ENCODE data around the gene USP10.

USP10 gene, protein sequence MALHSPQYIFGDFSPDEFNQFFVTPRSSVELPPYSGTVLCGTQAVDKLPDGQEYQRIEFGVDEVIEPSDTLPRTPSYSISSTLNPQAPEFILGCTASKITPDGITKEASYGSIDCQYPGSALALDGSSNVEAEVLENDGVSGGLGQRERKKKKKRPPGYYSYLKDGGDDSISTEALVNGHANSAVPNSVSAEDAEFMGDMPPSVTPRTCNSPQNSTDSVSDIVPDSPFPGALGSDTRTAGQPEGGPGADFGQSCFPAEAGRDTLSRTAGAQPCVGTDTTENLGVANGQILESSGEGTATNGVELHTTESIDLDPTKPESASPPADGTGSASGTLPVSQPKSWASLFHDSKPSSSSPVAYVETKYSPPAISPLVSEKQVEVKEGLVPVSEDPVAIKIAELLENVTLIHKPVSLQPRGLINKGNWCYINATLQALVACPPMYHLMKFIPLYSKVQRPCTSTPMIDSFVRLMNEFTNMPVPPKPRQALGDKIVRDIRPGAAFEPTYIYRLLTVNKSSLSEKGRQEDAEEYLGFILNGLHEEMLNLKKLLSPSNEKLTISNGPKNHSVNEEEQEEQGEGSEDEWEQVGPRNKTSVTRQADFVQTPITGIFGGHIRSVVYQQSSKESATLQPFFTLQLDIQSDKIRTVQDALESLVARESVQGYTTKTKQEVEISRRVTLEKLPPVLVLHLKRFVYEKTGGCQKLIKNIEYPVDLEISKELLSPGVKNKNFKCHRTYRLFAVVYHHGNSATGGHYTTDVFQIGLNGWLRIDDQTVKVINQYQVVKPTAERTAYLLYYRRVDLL

DNA sequence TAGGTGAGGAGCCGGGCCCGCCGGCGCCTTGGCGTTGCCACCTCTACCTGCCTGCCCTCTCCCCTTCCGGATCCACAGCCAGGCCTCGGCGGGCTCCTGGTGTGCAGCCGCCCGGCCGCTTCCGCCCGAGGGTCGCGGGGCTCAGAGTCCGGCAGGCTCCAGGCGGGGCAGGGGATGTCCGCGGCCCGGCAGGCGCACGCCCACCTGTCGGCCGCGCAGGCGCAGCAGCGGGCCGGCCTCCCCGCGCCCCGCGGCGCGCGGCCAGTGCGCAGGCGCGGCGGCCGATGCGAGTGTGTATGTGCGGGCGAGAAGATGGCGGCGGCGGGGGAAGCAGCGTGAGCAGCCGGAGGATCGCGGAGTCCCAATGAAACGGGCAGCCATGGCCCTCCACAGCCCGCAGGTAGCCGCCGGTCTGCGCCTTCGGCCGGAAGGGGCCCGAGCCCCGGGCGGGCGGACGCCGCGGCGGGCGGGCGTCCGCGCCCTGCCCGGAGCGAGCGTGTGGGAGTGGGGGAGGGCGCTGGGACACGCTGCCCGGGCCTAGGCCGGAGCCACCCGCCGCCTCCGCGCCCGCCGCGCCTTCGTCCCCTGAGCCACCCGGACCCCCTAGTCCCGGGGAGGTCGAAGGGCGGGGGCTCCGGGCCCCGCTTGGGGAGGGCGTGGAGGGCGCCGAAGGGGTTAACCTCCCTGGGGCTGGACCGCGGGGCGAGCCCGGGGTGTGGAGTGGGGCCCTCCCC, at the start of gene USP10:
Gene USP10, plus strand, starts transcription at position 289 of the 734 bp plus-strand sequence. Its CDS starts 91 bp downstream, at position 380.
- DNase-seq = peak; percentile 83

DNA sequence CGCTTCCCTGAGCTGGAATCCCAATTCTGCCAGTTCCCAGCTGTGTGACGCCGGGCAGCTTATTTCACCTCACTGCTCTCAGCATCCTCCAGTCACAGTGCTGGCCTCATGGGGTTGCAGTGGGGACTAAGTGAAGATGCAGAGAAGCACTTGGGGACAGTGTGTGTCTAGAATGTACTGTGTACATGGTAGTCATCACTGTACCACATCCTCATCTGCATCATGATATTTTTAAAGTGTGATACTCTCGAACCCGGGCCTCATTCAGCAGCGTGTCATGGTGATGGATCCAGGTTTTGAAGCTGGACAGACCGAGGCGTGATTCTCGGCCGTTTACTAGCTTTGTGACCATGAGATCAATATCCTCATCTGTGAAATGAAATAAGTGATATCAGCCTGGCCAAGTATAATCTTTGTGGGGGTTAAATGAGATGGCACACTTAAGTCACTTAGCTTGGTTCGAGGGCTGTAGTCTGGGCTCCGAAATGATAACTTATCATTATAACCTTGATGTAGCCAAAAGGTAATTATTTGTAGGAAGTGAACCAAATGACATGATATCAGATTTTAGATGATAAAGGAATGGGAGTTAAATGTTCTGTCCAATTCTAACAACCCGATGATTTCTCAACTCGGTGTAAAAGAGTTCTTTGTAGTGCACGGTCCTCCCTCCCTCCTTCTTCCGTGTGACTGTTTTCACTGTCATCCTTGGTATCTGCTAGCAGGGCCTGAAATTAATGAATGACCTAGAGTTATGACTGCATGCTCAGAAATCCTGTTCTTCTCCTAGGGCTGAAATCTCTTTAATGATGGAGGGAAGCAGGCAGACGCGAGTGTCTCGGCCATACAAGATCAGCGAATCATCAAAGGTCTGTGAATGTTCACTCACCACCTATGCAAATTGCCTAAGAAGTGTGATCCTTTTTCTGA, 49.5 kb upstream of the USP10 start:
- DNase-seq = no peak

DNA sequence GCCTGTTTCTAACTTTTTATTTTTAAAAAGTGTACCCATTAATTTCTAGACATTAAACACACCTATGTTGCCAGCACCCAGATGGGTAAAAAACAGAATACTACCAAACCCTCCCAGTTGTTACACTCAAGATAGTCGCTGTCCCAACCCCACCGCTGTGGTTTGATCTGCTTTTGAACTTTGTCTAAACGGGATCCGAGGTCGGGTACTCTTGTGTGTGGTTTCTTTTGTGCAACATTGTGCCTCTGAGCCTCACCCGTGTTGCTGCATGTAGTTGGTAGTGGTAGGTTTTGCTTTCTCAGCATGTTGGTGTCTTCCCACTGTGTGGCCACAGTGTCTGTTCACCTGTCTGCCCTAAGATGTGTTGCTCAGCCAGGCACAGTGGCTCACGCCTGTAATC, 47.2 kb upstream of the USP10 start:
- no peak for DNase-seq

DNA sequence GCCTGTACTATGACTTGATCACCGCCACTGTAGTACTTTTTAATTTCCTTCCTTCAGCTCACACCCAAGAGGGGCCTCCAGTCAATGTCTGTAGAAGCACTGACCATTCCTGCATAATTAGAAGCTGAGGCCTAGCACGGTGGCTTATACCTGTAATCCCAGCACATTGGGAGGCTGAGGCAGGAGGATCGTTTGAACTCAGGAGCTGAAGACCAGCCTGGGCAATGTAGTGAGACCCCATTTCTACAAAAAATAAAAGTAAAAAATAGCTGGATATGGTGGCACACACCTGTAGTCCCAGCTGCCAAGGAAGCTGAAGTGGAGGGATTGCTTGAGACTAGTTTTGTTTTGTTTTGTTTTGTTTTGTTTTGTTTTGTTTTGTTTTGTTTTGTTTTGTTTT, 45.6 kb upstream of the USP10 start:
- no peak for DNase-seq

DNA sequence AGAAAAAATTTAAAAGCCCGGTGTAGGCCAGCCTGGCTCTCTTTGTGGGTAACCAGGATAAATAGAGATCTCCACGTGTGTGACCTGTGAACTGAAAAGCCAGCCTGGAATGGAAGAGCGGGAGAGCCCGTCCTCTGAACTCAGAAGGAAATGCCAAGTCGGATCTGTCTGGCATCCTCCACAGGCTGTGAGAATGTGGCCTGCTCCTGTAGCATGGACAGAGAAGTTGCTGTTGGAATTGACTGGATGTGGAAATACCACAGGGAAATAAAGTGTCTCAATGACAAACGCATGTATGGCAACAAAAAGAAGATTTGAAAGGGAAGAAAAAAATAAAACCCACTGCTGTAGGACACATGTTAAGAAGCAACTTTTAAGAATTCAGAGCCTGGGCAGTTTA, 44.8 kb upstream of the USP10 start:
- DNase-seq = no peak

DNA sequence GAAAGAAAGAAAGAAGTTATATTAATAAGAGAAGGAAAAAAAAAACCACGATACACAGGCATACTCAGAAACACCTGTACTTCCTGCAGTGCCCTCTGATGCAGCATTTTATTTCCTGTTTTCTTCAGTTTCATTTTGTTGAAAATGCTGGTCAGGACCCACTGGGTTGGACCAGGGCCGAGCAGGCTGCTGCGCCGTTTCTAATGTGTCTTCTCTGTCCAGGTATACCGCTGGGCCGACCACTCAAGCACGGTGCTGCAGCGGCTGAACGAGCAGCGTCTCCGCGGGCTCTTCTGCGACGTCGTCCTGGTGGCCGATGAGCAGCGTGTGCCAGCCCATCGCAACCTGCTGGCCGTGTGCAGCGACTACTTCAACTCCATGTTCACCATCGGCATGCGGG, 43.2 kb upstream of the USP10 start:
- DNase-seq = no peak

DNA sequence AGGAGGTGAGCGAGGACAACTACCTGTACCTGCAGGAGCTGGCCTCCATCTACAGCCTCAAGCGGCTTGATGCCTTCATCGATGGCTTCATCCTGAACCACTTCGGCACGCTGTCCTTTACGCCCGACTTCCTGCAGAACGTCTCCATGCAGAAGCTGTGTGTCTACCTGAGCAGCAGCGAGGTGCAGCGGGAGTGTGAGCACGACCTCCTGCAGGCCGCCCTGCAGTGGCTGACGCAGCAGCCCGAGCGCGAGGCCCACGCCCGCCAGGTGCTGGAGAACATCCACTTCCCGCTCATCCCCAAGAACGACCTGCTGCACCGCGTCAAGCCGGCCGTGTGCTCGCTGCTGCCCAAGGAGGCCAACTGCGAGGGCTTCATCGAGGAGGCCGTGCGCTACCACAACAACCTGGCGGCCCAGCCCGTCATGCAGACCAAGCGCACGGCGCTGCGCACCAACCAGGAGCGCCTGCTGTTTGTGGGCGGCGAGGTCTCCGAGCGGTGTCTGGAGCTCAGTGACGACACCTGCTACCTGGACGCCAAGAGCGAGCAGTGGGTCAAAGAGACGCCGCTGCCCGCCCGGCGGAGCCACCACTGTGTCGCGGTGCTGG, 42.5 kb upstream of the USP10 start:
- DNase-seq = no peak

DNA sequence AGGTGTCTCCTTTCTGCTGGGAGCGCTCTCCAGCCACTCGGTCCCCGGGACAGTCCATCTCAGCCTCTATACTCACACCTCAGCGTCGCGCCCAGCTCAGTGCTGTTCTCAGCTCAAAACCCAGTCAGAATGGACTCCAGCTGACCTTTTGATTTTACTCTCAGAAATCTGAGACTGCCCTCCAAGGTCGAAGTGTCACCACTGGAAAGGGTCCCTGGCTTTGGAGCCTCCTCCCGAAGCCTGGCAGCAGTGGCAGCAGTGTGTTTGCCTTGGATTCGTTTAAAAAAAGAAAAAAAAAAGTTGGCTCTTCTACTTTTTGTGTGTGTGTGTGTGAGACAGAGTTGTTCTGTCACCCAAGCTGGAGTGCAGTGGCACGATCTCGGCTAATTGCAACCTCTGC, 41.1 kb upstream of the USP10 start:
- DNase-seq = no peak

DNA sequence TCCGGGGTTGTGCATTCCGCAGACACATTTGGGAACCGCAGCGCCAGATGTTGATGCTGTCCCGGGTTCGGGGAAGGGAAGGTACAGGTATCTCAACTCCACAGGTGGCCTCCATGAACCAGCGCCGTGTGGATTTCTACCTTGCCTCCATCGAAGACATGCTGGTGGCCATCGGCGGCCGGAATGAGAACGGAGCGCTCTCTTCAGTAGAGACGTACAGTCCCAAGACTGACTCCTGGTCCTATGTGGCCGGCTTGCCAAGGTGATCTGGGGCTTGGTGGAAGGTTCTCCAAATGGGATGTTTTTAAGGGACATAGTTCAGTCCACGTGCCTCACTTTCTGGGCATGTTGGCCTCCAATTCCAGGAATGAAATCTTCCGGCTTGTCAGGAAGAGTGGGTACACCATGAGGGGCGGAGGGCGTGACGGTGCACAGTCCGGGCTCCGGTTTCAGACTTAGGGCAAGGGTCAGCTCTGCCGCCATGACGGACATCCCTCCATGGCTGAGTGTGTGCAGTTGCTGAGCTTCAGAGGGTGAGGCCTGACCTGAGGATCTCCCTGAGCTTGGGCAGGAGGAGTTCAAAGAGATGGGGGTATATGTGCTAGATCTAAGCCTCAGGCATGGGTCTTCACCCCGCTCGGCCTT, 40.0 kb upstream of the USP10 start:
- DNase-seq = no peak

DNA sequence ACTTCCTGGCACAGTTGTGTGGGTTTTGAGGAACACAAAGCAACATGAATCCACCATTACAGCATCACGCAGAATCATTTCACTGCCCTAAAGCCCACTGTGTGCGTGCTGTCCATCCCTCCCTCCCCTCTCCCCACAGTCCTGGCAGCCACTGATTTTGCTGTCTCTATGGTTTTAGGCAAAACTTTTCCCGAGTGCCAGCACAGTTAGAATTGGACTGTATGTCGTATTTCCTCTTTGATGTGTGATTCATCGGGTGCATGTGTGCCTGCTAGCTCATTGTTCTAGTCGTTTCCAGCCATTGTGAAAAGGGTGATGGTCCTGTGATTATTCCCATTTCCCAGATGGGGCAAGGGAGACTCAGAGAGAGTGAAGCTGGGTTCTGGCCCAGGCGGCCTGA, 38.8 kb upstream of the USP10 start:
- no peak for DNase-seq

DNA sequence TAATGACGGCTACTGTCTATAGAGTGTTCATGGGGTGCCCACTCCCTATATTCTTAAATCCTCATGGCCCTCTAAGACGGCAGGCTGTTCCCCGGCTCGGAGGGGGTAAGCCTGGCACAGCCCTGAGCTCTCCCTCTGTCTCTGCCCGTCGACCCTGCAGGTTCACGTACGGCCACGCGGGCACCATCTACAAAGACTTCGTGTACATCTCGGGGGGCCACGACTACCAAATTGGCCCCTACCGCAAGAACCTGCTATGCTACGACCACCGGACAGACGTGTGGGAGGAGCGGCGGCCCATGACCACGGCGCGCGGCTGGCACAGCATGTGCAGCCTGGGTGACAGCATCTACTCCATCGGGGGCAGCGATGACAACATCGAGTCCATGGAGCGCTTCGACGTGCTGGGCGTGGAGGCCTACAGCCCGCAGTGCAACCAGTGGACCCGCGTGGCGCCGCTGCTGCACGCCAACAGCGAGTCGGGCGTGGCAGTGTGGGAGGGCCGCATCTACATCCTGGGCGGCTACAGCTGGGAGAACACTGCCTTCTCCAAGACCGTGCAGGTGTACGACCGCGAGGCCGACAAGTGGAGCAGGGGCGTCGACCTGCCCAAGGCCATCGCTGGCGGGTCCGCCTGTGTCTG, 38.3 kb upstream of the USP10 start:
- no peak for DNase-seq

DNA sequence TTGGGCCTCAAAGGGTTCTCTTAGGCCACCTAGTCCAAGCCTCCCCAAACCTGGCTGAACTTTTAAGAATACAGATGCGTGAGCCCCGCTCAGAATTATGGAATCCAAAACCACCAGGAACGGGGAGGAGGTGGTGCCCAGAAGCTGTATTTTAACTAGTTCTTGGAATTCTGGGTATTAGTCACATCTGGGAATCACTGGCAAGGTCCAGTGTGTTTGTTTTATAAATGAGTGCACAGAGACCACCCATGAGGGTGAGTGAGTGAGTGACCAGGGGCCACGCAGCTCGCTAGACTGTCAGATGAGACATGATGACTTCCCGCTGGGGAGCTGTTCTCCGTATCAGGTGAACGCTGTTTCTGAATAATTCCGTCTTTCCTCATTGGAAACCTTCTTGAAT, 37.3 kb upstream of the USP10 start:
- DNase-seq = no peak

DNA sequence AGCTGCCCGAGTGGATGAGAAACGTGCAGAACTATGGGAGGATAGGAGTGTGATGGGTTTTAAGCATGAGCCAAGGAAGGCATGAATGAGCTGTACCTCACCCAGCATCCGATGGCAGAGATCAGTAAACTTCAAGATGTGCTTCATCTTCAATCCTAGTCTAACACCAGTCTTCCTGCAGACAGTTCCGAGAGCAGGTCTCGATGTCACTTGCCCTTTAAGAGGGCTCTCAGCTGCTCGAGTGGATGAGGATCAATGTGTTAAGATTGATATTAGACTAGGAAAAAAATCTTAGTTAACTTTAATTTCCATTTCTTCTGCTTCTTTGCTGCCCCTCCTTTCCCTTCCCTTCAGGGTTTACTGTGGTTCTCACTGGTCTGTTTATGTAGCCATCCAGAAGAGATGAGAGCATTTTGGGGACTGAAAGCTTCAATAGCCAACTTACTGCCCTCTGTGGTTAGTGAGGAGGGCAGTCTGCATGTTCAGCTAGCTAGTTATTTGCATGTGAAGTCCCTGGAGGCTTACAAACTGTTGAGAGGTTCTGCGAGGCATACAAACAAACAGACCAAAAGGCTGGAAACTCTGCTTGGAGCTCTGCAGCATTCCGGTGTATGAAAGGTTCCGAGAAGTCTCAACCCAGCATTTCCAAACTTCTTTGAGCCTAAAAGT, 36.2 kb upstream of the USP10 start:
- DNase-seq = no peak

DNA sequence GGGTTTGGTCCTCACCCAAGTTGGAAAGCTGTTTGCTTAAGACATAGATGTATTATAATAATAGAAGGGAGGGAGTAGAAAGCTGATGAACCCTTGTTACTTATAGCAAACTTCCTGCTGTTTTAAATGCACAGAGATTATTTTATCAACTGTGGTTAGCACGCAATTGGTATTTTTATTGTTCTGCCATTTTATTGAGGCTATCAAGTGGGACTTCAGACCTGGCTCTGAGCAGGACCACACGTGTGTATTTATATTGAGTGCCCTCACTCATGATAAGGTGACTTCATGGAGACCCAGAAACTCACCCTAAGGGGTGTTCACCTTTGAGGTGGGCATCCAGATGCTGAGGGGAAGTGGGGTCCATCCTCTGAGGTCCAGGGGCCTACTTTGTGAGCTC, 34.4 kb upstream of the USP10 start:
- DNase-seq = no peak

DNA sequence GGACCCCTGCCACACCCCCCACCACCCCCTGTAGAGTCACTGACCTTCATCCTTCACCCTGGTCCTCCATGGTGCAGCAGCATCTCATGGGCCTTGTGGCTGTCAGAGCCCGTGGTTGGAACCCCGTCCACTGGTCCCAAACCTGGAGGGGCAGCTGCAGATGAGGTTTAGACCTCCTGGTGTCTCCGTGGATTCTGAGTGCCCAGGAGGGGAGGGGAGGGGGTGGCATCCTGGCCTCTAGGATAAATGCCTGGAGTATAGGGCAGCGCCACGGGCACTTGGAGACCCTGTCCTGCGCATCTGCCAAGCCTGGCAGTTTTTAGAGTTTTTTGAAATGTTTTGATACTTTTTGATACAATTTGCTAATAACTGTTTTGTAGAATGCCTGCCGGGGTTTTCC, 34.0 kb upstream of the USP10 start:
- no peak for DNase-seq

DNA sequence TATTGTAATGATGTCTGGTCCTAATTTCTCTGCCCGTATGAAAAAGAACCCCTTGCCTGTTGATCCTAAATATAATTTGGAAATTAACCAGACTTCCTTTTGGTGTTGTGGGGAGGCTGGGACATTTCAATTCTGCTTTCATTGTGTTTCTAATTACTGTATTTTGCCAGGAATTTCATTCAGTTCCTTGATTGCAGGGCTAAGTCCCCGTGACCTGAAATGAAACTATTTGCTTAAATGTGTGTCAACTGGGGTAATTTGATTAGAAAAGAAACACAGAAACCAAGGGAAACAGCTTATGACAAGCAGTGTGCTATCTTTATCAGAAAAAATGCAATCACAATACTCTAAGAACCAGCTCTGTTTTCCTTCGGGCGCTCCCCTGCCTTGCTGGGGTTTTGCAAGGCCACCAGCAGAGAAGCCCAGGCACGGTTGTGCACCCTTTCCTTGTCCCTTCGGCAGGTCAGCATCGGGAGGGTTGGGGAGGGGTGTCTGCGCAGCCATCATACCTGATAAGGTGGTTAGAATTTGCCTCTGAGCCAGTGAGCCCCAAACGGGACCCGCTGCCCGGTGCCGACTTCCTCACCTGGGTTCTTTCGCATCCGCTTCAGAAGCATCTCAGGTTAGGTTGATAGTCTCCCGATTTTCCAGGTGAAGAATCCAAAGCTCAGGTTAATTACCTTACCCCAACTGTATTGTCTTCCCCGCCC, 32.0 kb upstream of the USP10 start:
- no peak for DNase-seq

DNA sequence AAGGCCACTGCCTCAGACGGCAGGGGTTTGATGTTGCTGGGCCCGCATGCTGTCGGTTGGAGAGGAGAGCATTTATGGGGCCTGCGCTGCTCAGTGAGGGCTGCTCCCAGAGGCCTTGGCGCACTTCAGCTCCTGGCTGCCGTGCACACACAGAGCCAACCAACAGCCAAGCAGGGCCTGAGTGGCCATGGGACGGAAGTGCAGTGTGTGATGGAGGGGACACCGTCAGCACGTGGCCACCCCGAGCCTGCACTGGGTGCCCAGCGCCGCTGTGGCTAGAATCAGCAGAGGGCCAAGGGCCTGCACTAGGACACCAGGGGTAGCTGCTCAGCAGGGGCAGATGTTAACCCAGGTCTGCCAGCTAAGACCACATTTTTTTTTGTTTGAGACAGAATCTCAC, 29.7 kb upstream of the USP10 start:
- DNase-seq = no peak

DNA sequence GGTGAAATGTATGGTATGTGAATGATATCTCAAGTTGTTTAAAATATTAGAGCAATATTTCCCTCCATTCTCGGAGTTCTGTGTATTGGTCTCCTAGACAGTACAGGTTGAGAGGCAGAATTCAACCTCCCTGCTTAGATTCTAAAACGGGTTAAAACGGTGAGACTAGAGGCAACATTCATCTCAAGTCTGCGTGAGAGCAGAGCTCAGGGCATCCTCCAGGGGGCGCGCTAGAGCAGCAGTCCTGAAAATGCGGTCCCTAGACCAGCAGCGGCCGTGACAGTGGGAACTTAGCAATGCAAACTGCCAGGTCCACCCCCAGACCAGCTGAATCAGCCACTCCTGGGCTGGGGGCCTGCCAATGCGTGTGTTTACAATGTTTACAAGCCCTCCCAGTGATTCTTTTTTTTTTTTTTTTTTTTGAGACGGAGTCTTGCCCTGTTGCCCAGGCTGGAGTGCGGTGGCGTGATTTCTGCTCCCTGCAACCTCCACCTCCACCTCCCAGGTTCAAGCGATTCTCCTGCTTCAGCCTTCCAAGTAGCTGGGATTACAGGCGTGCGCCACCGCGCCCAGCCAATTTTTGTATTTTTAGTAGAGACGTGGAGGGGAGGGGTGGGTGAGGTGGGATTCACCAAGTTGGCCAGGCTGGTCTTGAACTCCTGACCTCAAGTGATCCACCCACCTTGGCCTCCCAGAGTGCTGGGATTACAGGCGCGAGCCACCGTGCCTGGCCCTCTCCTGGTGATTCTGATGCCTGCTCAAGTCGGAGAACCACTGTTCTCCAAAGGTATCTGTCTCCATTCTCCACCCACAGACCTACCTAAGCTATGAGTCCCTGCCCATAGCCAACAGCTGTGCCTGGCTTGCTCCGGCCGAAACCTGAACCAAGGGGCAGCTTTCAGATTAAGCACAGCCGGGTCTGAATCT, 27.3 kb upstream of the USP10 start:
- peak; percentile 83 for DNase-seq

DNA sequence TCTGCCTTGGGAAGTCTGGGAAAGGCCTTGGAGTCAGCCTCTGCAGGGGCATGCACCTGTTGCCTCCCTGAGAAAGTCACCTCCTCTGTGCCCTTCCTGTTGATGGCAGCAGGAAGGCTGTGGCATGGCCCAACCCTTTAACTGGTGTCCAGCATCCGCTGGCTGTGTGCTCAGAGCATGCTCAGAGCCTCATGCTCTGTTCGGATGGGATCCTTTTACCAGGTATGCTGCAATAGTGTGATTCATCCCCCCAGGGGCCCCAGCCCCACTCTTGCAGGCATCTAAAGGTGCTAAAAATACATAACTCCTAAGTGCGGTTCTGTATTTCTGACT, 26.6 kb upstream of the USP10 start:
- DNase-seq = no peak
